DMS53 (cell line): ENCODE measurements around the gene PLK5.
"Not testable (repeated sequence)": the region's sequence is repeated elsewhere in the genome, so short reads cannot be mapped to it uniquely, and the experiment has no call there.

Source experiments
- DNase-seq: peaks from one replicate; lab custom pipeline; 2025; lab: John Stamatoyannopoulos, UW

Gene PLK5

DNA sequence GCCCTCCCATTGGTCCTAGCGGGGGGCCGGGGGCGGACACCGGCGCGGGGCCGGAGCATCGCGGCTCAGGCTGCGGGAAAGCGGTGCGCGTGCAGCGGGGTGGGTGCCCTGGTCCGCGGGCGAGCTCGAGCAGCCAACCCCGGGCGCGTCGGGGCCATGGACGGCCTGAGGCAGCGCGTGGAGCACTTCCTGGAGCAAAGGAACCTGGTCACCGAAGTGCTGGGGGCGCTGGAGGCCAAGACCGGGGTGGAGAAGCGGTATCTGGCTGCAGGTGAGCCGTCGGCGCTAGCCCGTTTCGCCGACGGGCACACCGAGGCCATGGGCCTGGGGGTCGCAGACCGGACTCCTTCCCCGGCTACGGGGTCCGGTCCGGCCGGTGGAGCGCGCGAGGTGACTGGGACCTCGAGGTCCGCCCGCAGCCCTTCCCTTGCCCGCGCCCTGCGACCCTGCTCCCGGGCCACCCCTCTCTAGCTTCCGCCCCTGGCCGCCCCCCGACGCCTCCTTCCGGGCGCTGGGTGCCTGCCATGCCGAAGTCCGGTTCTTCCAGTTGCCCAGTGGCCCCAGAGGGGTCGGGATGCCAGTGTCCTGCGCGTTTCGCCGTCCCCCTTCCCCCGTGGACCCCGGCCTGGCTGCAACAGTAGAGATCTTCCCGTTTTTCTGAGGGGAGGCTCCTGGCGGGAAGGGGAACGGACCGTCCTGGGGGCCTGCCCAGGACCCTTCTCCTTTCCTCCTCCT lies 32.6 kb upstream of the PLK5 start, which contains the start of gene REEP6:
TSS of gene REEP6 (plus strand) at position 68 of the 735 bp plus-strand sequence. CDS start at position 157, 89 bp downstream.
- DNase-seq, result no peak

DNA sequence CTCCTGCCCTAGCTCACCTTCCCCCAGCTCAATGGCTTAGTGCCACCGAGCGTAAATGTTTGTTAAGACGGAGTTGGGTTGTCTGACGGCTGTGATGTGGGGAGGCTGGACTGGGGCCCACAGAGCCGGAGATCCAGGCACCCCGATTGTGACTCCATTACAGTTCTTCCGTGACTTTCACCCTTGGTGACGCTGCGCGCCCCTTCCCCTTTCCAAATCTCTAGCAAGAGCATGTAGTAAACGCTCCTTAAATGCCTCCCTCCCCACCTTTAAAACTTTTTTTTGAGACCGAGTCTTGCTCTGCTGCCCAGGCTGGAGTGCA lies 32.1 kb upstream of the PLK5 start:
- DNase-seq, result no peak

DNA sequence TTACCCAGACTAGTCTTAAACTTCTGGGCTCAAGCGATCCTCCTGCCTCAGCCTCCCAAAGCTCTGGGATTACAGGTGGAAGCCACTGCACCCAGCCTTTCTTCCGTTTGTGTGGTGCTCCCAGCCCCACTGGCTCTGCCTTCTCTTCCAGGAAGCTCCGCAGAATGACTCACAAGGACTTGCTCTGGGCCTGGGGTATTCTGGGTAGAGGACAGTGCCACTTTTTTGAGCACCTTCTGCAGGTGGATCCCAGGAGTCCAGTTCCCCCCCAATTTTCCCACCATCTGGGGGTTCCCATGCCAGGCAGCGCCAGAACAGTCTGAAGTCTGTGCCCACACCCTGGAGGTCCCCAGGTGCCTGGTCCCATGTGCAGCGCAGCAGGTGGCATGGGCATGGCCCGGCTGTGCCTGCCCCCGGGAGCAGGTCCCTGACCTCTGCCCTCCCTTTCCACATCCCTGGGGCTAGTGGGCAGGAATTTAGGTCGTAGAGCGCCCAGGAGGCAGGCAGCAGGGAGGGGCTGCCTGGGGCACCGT lies 31.3 kb upstream of the PLK5 start:
- peak; percentile 43 for DNase-seq

- no peak for DNase-seq
Observed at GRCh38 chr19:1494115-1494815, 29.6 kb upstream of the PLK5 start.

DNA sequence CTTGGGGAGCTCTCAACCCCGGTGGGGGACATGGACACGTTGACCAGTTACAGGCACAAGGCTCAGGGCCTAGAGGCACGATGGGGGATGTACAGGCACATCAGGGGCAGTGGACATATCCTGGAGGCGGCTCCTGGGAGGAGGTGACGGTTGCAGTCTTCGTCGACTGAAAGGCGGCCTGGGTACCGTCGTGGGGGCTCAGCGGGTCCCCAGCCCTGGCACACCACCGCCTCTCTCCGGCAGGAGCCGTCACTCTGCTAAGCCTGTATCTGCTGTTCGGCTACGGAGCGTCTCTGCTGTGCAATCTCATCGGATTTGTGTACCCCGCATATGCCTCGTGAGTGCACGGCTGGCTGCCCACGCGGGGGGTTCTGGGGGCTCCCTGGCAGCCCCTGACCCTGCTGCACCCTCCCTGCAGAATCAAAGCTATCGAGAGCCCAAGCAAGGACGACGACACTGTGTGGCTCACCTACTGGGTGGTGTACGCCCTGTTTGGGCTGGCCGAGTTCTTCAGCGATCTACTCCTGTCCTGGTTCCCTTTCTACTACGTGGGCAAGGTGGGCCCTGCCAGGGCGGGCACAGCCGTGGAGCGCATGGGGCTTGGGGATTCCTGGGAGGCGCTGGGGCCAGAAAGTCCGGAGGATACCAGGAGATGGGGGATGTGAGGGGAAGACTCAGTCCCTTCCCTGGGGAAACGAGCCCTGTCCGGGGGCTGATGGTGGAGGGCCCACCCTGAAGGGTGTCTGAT lies 28.7 kb upstream of the PLK5 start:
- no peak for DNase-seq

- peak; percentile 73 for DNase-seq
Observed at GRCh38 chr19:1495799-1496713, 27.8 kb upstream of the PLK5 start.

- DNase-seq, result peak; percentile 34
Observed at GRCh38 chr19:1496714-1497577, 26.9 kb upstream of the PLK5 start.

- DNase-seq, result no peak
Observed at GRCh38 chr19:1497578-1498235, 26.2 kb upstream of the PLK5 start.

GRCh38 chr19:1499231-1499630 lies 24.6 kb upstream of the PLK5 start:
- DNase-seq, result not testable (repeated sequence)

DNA sequence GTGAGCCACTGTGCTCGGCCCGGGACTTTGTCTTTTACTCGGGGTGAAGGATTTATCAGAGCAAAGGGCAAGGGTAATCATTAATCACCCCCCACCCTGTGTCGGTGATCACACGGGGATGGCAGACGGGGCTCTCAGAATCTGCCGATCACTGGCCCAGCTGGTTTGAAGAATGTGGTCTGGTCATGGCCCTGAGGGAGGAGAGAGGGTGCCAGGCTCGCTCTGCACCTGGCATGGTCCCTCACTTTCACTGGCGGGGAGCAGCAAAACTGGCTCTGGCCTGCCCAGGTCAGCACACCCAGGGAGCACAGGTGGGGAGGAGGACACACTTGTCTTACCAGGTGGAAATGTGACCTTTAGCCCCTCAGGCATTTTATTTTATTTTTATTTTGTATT lies 22.7 kb upstream of the PLK5 start:
- DNase-seq, result peak; percentile 63

DNA sequence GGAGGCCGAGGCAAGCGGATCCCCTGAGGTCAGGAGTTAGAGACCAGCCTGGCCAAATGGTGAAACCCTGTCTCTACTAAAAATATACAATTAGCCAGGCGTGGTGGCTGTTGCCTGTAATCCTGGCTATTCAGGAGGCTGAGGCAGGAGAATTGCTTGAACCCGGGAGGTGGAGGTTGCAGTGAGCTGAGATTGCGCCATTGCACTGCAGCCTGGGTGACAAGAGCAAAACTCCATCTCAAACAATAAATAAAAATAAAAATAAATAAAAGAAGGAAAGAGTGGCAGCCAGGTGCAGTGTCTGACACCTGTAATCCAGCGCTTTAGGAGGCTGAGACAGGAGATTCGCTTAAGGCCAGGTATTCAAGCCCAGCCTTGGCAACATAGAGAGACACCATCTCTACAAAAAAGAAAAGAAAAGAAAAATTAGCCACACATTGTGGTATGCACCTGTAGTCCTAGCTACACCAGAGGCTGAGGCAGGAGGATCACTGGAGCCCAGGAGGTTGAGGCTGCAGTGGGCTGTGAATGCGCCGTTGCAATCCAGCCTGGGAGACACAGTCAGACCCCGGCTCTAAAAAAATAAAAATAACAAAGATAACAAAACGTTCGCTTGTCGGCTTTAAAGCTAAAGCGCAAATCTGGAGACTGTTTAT lies 21.3 kb upstream of the PLK5 start:
- no peak for DNase-seq

DNA sequence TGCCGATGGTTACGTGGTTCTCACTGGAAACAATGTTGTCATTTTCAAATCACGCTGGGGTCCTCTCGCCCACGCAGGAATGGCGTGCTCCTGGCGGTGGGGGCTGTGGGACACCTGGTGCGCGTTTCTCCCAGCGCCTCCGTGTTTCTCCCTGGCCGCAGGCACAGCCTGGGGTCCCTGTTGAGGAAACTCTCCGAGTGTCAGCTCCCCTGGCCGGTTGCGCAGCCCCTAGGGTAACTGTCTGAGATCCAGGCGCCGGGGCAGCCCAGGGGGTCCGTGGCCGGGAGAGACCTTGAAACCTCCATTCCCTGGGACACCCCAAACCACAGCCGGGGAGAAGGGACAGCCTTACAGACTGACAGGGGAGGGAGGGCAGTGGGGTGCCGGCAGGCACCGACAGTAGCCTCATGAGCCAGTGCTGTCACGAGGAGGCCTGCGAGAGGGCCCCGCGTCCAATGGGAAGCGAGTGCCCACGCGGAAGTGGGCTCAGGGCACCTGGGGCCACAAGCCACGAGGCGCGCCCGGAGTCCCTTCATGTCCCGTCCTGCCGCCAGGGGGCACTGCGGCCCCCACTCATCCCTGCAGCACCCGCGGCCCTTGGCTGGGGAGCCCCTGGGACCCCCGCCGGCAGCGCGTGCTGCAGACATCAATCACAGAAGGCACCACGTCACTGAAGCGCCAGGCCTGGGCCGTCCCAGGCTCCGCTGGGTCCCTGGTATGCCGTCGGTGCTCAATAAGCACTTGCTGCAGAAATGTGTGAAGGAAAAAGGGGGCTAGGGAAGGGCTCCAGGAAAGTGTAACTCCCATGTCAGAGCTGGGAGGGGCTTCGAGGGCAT lies 20.6 kb upstream of the PLK5 start:
- DNase-seq, result peak; percentile 35

- DNase-seq, result no peak
Observed at GRCh38 chr19:1503925-1504773, 19.7 kb upstream of the PLK5 start.

GRCh38 chr19:1505012-1505411 lies 18.9 kb upstream of the PLK5 start:
- no peak for DNase-seq

- DNase-seq, result no peak
Observed at GRCh38 chr19:1505991-1506881, 17.6 kb upstream of the PLK5 start.

DNA sequence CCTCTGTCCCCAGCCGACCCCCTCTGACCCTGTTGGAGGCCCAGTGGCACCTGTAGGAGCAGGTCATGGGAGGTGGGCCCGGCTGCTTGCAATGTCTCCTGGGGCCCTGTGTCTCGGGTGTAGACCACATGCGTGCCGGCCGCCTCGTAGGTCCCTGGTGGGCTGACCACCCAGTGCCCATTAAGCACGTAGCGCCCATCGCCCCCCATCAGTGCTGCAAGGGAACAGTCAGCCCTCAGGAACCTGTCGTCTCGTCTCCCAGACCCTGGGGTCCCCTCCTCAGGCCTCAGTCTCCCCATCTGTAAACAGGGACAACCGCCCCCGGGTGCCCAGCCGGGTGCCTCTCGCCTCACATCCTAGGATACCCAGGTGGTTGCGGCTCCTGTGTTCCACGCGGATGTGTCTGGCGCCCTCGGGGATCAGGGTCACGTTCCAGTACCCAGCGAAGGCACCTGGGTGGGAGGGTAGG lies 16.7 kb upstream of the PLK5 start:
- DNase-seq, result no peak
